ENCODE measurements around the gene CLDN7.

The CLDN7 gene

GRCh38 chr17:7262192-7262934 lies at the start of gene CLDN7:
Gene CLDN7 (minus strand): TSS chr17:7262478. CDS start chr17:7262043, 435 bp downstream.
- peak within 1 kb of the TSS; percentile 57 for H3K4me3 ChIP-seq (ENCODE audit: low read depth, low read length)
- no peak for TF ChIP-seq CTCF (IDR thresholded peaks at IDR 0.05; ENCODE audit: insufficient read depth, low read depth, low read length, missing control alignments)
- no peak for DNase-seq (ENCODE audit: low read depth)

GRCh38 chr17:7311110-7311705 lies 48.9 kb upstream of the CLDN7 start:
- H3K4me3 ChIP-seq (ENCODE audit: low read depth, low read length) = no peak overlapping the region
- no peak for TF ChIP-seq CTCF (IDR thresholded peaks at IDR 0.05; ENCODE audit: insufficient read depth, low read depth, low read length, missing control alignments)
- no peak for DNase-seq (ENCODE audit: low read depth)

- TF ChIP-seq CTCF (IDR thresholded peaks at IDR 0.05; ENCODE audit: insufficient read depth, low read depth, low read length, missing control alignments) = no peak
- H3K4me3 ChIP-seq (ENCODE audit: low read depth, low read length) = peak overlapping the region; percentile 80
- no peak for DNase-seq (ENCODE audit: low read depth)
Measured at GRCh38 chr17:7309628-7310027, 47.4 kb upstream of the CLDN7 start.

- peak; percentile 95 for DNase-seq (ENCODE audit: low read depth)
- TF ChIP-seq CTCF (IDR thresholded peaks at IDR 0.05; ENCODE audit: insufficient read depth, low read depth, low read length, missing control alignments) = no peak
- H3K4me3 ChIP-seq (ENCODE audit: low read depth, low read length) = peak overlapping the region; percentile 80
Measured at GRCh38 chr17:7308625-7309433, 46.6 kb upstream of the CLDN7 start.

GRCh38 chr17:7307686-7308624 lies 45.7 kb upstream of the CLDN7 start:
- DNase-seq (ENCODE audit: low read depth) = peak; percentile 69
- TF ChIP-seq CTCF (IDR thresholded peaks at IDR 0.05; ENCODE audit: insufficient read depth, low read depth, low read length, missing control alignments) = peak; percentile 19
- H3K4me3 ChIP-seq (ENCODE audit: low read depth, low read length) = peak overlapping the region; percentile 80
